GM23338 (cell line): ENCODE results near the gene SH2D4B. TPM values are rescaled to one million over a fixed set of nuclear protein-coding genes. Genes with fewer than 3 reads are reported as not detected.

Experiments used
- CREB1 ChIP-seq: fragments of 250-450 bp; sonication (Bioruptor Pico); IDR thresholded peaks from 2 replicates; pipeline ENCODE4 v1.5.0; 2020; ENCODE audit warnings: low read depth, mild to moderate bottlenecking, moderate library complexity
- EZH2phosphoT487 ChIP-seq: fragments of 200-600 bp; sonication (generic); IDR thresholded peaks from one replicate; pipeline ENCODE4 v1.8.1; 2018; ENCODE audit warnings: antibody characterized with exemption; ENCODE audit not compliant: unreplicated experiment
- JUNB ChIP-seq: IDR thresholded peaks from one replicate; pipeline ENCODE4 v1.6.1; 2016; ENCODE audit warnings: antibody characterized with exemption; ENCODE audit not compliant: unreplicated experiment
- POLR2AphosphoS5 ChIP-seq: IDR thresholded peaks from 2 replicates; pipeline ENCODE4 v1.6.1; 2016; ENCODE audit warnings: antibody characterized with exemption, low read depth
- ZNF331 ChIP-seq: fragments of 250-450 bp; sonication (Bioruptor Pico); IDR thresholded peaks from 2 replicates; pipeline ENCODE4 v1.5.0; 2020; ENCODE audit warnings: low read depth, mild to moderate bottlenecking, moderate library complexity
- polyA plus RNA-seq: library from polyadenylated mRNA; unstranded; fragments of >200 nt; fragmentation: Nextera tagmentation; extraction: Ambion mirVana; gene quantifications from 2 replicates; pipeline ENCODE4 v1.2.1, GENCODE V29; 2016
- total RNA-seq: library from RNA; depleted of rRNA; stranded (reverse); fragments of >200 nt; shearing (Covaris generic); gene quantifications from 2 replicates; pipeline ENCODE4 v1.2.3, GENCODE V29; 2014
- TF ChIP-seq, protein P1 (sequence below): fragments of 250-450 bp; sonication (Bioruptor Pico); IDR thresholded peaks from 2 replicates; pipeline ENCODE4 v1.5.0; 2020; ENCODE audit warnings: mild to moderate bottlenecking, moderate library complexity
- TF ChIP-seq, protein P2 (sequence below), 2 experiments: fragments of 200-600 bp in 1 of 2; sonication (generic) in 1 of 2; conservative IDR thresholded peaks; 2 replicates each; pipeline versions ENCODE4 v1.5.1 to v1.6.1; 2016 to 2017; ENCODE audit warnings: antibody characterized with exemption in 2 of 2, low read depth in 2 of 2, mild to moderate bottlenecking in 2 of 2, moderate library complexity in 1 of 2
- TF ChIP-seq, protein P3 (sequence below): IDR thresholded peaks from one replicate; pipeline ENCODE4 v1.6.1; 2018; ENCODE audit warnings: antibody characterized with exemption; ENCODE audit not compliant: unreplicated experiment

Gene SH2D4B
- total and polyA plus RNA-seq, 2 experiments from 2014 or later, result 0.08 TPM; not detected in 1

DNA sequence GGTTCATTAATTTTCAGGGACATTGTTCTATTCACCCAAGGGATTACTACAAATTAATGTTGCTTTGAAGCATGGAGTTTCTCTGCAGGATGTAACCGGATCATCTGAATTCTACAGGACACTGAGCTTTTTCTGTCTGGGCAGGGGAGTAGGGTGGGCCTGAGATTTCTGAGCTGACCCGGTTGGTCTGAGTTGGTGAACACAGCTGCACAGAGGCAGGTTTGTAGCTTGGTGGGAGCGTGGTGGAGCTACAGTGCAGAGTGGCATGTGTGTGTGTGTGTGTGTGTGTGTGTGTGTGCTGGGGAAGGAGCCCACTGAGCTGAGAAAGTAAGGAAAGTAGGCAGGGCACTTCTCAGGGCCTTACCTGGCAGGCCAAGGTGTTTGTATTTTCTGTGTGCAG, 62.6 kb downstream of the SH2D4B start (continued):
- TF ChIP-seq, protein P1, sequence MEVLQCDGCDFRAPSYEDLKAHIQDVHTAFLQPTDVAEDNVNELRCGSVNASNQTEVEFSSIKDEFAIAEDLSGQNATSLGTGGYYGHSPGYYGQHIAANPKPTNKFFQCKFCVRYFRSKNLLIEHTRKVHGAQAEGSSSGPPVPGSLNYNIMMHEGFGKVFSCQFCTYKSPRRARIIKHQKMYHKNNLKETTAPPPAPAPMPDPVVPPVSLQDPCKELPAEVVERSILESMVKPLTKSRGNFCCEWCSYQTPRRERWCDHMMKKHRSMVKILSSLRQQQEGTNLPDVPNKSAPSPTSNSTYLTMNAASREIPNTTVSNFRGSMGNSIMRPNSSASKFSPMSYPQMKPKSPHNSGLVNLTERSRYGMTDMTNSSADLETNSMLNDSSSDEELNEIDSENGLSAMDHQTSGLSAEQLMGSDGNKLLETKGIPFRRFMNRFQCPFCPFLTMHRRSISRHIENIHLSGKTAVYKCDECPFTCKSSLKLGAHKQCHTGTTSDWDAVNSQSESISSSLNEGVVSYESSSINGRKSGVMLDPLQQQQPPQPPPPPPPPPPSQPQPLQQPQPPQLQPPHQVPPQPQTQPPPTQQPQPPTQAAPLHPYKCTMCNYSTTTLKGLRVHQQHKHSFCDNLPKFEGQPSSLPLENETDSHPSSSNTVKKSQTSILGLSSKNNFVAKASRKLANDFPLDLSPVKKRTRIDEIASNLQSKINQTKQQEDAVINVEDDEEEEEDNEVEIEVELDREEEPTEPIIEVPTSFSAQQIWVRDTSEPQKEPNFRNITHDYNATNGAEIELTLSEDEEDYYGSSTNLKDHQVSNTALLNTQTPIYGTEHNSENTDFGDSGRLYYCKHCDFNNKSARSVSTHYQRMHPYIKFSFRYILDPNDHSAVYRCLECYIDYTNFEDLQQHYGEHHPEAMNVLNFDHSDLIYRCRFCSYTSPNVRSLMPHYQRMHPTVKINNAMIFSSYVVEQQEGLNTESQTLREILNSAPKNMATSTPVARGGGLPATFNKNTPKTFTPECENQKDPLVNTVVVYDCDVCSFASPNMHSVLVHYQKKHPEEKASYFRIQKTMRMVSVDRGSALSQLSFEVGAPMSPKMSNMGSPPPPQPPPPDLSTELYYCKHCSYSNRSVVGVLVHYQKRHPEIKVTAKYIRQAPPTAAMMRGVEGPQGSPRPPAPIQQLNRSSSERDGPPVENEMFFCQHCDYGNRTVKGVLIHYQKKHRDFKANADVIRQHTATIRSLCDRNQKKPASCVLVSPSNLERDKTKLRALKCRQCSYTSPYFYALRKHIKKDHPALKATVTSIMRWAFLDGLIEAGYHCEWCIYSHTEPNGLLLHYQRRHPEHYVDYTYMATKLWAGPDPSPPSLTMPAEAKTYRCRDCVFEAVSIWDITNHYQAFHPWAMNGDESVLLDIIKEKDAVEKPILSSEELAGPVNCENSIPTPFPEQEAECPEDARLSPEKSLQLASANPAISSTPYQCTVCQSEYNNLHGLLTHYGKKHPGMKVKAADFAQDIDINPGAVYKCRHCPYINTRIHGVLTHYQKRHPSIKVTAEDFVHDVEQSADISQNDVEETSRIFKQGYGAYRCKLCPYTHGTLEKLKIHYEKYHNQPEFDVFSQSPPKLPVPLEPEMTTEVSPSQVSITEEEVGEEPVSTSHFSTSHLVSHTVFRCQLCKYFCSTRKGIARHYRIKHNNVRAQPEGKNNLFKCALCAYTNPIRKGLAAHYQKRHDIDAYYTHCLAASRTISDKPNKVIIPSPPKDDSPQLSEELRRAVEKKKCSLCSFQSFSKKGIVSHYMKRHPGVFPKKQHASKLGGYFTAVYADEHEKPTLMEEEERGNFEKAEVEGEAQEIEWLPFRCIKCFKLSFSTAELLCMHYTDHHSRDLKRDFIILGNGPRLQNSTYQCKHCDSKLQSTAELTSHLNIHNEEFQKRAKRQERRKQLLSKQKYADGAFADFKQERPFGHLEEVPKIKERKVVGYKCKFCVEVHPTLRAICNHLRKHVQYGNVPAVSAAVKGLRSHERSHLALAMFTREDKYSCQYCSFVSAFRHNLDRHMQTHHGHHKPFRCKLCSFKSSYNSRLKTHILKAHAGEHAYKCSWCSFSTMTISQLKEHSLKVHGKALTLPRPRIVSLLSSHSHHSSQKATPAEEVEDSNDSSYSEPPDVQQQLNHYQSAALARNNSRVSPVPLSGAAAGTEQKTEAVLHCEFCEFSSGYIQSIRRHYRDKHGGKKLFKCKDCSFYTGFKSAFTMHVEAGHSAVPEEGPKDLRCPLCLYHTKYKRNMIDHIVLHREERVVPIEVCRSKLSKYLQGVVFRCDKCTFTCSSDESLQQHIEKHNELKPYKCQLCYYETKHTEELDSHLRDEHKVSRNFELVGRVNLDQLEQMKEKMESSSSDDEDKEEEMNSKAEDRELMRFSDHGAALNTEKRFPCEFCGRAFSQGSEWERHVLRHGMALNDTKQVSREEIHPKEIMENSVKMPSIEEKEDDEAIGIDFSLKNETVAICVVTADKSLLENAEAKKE, result no peak
- TF ChIP-seq ZNF331 (CRISPR knock-in tag) (no peak), POLR2AphosphoS5 (no peak), EZH2phosphoT487 (no peak), CREB1 (CRISPR knock-in tag) (no peak), JUNB (no peak)
- TF ChIP-seq, protein P2, sequence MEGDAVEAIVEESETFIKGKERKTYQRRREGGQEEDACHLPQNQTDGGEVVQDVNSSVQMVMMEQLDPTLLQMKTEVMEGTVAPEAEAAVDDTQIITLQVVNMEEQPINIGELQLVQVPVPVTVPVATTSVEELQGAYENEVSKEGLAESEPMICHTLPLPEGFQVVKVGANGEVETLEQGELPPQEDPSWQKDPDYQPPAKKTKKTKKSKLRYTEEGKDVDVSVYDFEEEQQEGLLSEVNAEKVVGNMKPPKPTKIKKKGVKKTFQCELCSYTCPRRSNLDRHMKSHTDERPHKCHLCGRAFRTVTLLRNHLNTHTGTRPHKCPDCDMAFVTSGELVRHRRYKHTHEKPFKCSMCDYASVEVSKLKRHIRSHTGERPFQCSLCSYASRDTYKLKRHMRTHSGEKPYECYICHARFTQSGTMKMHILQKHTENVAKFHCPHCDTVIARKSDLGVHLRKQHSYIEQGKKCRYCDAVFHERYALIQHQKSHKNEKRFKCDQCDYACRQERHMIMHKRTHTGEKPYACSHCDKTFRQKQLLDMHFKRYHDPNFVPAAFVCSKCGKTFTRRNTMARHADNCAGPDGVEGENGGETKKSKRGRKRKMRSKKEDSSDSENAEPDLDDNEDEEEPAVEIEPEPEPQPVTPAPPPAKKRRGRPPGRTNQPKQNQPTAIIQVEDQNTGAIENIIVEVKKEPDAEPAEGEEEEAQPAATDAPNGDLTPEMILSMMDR (conservative IDR thresholded peaks at IDR 0.05; ENCODE audit: low read depth in 2 of 2), result no peak
- TF ChIP-seq, protein P3, sequence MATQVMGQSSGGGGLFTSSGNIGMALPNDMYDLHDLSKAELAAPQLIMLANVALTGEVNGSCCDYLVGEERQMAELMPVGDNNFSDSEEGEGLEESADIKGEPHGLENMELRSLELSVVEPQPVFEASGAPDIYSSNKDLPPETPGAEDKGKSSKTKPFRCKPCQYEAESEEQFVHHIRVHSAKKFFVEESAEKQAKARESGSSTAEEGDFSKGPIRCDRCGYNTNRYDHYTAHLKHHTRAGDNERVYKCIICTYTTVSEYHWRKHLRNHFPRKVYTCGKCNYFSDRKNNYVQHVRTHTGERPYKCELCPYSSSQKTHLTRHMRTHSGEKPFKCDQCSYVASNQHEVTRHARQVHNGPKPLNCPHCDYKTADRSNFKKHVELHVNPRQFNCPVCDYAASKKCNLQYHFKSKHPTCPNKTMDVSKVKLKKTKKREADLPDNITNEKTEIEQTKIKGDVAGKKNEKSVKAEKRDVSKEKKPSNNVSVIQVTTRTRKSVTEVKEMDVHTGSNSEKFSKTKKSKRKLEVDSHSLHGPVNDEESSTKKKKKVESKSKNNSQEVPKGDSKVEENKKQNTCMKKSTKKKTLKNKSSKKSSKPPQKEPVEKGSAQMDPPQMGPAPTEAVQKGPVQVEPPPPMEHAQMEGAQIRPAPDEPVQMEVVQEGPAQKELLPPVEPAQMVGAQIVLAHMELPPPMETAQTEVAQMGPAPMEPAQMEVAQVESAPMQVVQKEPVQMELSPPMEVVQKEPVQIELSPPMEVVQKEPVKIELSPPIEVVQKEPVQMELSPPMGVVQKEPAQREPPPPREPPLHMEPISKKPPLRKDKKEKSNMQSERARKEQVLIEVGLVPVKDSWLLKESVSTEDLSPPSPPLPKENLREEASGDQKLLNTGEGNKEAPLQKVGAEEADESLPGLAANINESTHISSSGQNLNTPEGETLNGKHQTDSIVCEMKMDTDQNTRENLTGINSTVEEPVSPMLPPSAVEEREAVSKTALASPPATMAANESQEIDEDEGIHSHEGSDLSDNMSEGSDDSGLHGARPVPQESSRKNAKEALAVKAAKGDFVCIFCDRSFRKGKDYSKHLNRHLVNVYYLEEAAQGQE, result no peak
